Astrocyte of the spinal cord (primary cell): ENCODE data around the gene AADAC.

Experiments
- DNase-seq: peaks from one replicate; pipeline ENCODE4 v3.0.0; 2011; ENCODE audit warnings: low read depth, low spot score
- H3K4me3 ChIP-seq: 2 replicates; pipeline ENCODE4 v1.5.1; 2011; ENCODE audit warnings: low read depth, mild to moderate bottlenecking, low read length, moderate library complexity
- CTCF ChIP-seq: IDR thresholded peaks from 2 replicates; pipeline ENCODE4 v1.5.1; 2012; ENCODE audit warnings: low read depth, mild to moderate bottlenecking, low read length, inconsistent platforms
- in situ Hi-C: cut with HindIII; loops from 2 replicates; pipeline ENCODE4 v1.10.0; 2017; ENCODE audit warnings: low sequenced_read_pairs

Gene AADAC

GRCh38 chr3:151811474-151811873 is 2.4 kb upstream of the AADAC start:
- in situ Hi-C loops: no loop called here
- H3K4me3 ChIP-seq: no peak overlapping the region
- no peak for TF ChIP-seq CTCF
- DNase-seq: no peak

- H3K4me3 ChIP-seq: no peak overlapping the region
- no peak for DNase-seq
- in situ Hi-C loops: no loop called here
- TF ChIP-seq CTCF: no peak
These were observed 672 bp downstream of the AADAC start for GRCh38 chr3:151814588-151814987.

- TF ChIP-seq CTCF: no peak
- in situ Hi-C loops: no loop called here
- peak; percentile 57 for DNase-seq
- H3K4me3 ChIP-seq: no peak overlapping the region
These were observed 2.2 kb downstream of the AADAC start for GRCh38 chr3:151816091-151816604.

- H3K4me3 ChIP-seq: no peak overlapping the region
- no peak for TF ChIP-seq CTCF
- no peak for DNase-seq
- in situ Hi-C loops: no loop called here
These were observed 3.6 kb downstream of the AADAC start for GRCh38 chr3:151817473-151817872.

- in situ Hi-C loops: no loop called here
- no peak overlapping the region for H3K4me3 ChIP-seq
- no peak for DNase-seq
- TF ChIP-seq CTCF: no peak
These were observed 4.4 kb downstream of the AADAC start for GRCh38 chr3:151818361-151818760.

- no peak for DNase-seq
- H3K4me3 ChIP-seq: no peak overlapping the region
- in situ Hi-C loops: no loop called here
- no peak for TF ChIP-seq CTCF
These were observed 6.0 kb downstream of the AADAC start for GRCh38 chr3:151819910-151820309.

- in situ Hi-C loops: no loop called here
- DNase-seq: no peak
- TF ChIP-seq CTCF: no peak
- H3K4me3 ChIP-seq: no peak overlapping the region
These were observed 13.9 kb downstream of the AADAC start for GRCh38 chr3:151827816-151828215.
